ENCODE data around the gene WAPL.

The WAPL gene

GRCh38 chr10:86556933-86557649, 35.5 kb upstream of the WAPL start:
- Histone ChIP-seq H3K36me3 (ENCODE audit: control insufficient read depth, insufficient read depth, low read length) (no peaks in the 10 kb centered on the region), H3K18ac (ENCODE audit: low read length) (no peak overlapping the region), H3K79me2 (ENCODE audit: control insufficient read depth, insufficient read depth, low read length) (no peaks in the 10 kb centered on the region), H3K56ac (ENCODE audit: low read length) (no peak overlapping the region), H3K4me3 (ENCODE audit: low read length) (no peak overlapping the region), H2AK5ac (ENCODE audit: low read length) (no peak overlapping the region), H2BK5ac (ENCODE audit: low read length) (no peak overlapping the region), H3K9ac (ENCODE audit: low read length) (no peak overlapping the region), H4K5ac (ENCODE audit: low read length) (no peak overlapping the region), H2BK120ac (ENCODE audit: low read depth, low read length) (no peak overlapping the region), H3K27me3 (ENCODE audit: insufficient read depth, low read length, poor library complexity) (no peaks in the 10 kb centered on the region), H3K4me1 (ENCODE audit: control insufficient read depth, low read depth, low read length) (no peaks in the 10 kb centered on the region), H3K27ac (ENCODE audit: low read depth, low read length) (no peak overlapping the region), H2BK15ac (replicated peaks; ENCODE audit: low read depth) (no peak overlapping the region), H3K4ac (ENCODE audit: low read depth, low read length) (no peak overlapping the region), H3K23ac (ENCODE audit: low read length) (no peak overlapping the region), H3K79me1 (ENCODE audit: low read length) (no peaks in the 10 kb centered on the region), H4K8ac (ENCODE audit: low read depth, low read length) (no peak overlapping the region), H3K4me2 (ENCODE audit: low read length) (no peak overlapping the region)
- WGBS (ENCODE audit: extremely low coverage, insufficient coverage, low lambda C conversion rate): no CpG with 5 or more reads among the region's 15 CpGs
- DNase-seq: no peak

DNA sequence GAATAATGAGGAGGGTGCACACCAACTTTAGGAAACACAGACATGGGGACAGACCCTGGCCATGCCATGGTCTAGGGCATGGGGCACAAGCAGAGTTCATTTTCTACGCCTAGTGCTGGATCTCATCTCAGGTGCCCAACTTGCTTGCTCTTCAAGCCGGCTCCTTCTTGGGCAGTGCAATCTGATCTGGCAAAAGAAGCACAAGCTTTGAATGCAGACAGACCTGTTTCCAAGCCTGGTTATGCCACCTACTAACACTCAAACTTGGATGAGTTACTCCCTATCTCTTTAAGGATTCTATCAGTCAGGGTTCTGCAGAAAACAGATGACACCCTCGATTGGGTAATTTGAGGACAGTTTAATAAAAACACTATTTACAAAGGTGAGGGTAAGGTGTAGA, 34.9 kb upstream of the WAPL start:
- Histone ChIP-seq H3K56ac (ENCODE audit: low read length) (no peak overlapping the region), H3K36me3 (ENCODE audit: control insufficient read depth, insufficient read depth, low read length) (no peaks in the 10 kb centered on the region), H3K18ac (ENCODE audit: low read length) (no peak overlapping the region), H3K27me3 (ENCODE audit: insufficient read depth, low read length, poor library complexity) (no peaks in the 10 kb centered on the region), H2AK5ac (ENCODE audit: low read length) (no peak overlapping the region), H3K4me3 (ENCODE audit: low read length) (no peak overlapping the region), H2BK120ac (ENCODE audit: low read depth, low read length) (no peak overlapping the region), H2BK15ac (replicated peaks; ENCODE audit: low read depth) (no peak overlapping the region), H4K5ac (ENCODE audit: low read length) (no peak overlapping the region), H3K4me1 (ENCODE audit: control insufficient read depth, low read depth, low read length) (no peaks in the 10 kb centered on the region), H4K8ac (ENCODE audit: low read depth, low read length) (no peak overlapping the region), H3K79me2 (ENCODE audit: control insufficient read depth, insufficient read depth, low read length) (no peaks in the 10 kb centered on the region), H3K9ac (ENCODE audit: low read length) (no peak overlapping the region), H2BK5ac (ENCODE audit: low read length) (no peak overlapping the region), H3K4me2 (ENCODE audit: low read length) (no peak overlapping the region), H3K23ac (ENCODE audit: low read length) (no peak overlapping the region), H3K79me1 (ENCODE audit: low read length) (no peaks in the 10 kb centered on the region), H3K27ac (ENCODE audit: low read depth, low read length) (no peak overlapping the region), H3K4ac (ENCODE audit: low read depth, low read length) (no peak overlapping the region)
- DNase-seq: no peak
- WGBS (ENCODE audit: extremely low coverage, insufficient coverage, low lambda C conversion rate): no CpG with 5 or more reads among the region's 3 CpGs

DNA sequence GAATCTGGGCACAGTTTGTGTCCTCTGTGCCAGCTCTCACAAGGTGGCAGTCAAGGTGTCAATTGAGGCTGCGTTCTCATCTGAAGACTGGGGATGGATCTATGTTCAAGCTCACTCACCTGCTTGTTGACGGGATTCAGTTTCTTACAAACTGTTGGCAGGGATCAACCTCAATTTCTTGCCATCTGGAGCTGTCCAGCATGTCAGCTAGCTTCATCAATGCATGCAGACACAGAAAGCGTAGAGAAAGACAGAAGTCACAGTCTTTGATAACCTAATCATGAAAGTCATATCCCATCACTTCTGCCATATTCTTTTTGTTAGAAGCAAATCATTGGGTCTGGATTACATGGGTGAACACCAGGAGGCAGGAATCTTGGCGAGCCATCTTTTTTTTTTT, 32.0 kb upstream of the WAPL start:
- Histone ChIP-seq H2AK5ac (ENCODE audit: low read length) (no peak overlapping the region), H3K27me3 (ENCODE audit: insufficient read depth, low read length, poor library complexity) (no peaks in the 10 kb centered on the region), H3K4me1 (ENCODE audit: control insufficient read depth, low read depth, low read length) (no peaks in the 10 kb centered on the region), H3K56ac (ENCODE audit: low read length) (no peak overlapping the region), H2BK15ac (replicated peaks; ENCODE audit: low read depth) (no peak overlapping the region), H3K4me2 (ENCODE audit: low read length) (no peak overlapping the region), H3K4me3 (ENCODE audit: low read length) (no peak overlapping the region), H3K4ac (ENCODE audit: low read depth, low read length) (no peak overlapping the region), H3K27ac (ENCODE audit: low read depth, low read length) (no peak overlapping the region), H3K36me3 (ENCODE audit: control insufficient read depth, insufficient read depth, low read length) (no peaks in the 10 kb centered on the region), H4K5ac (ENCODE audit: low read length) (no peak overlapping the region), H3K9ac (ENCODE audit: low read length) (no peak overlapping the region), H2BK5ac (ENCODE audit: low read length) (no peak overlapping the region), H3K79me1 (ENCODE audit: low read length) (no peaks in the 10 kb centered on the region), H3K18ac (ENCODE audit: low read length) (no peak overlapping the region), H3K79me2 (ENCODE audit: control insufficient read depth, insufficient read depth, low read length) (no peaks in the 10 kb centered on the region), H3K23ac (ENCODE audit: low read length) (no peak overlapping the region), H4K8ac (ENCODE audit: low read depth, low read length) (no peak overlapping the region), H2BK120ac (ENCODE audit: low read depth, low read length) (no peak overlapping the region)
- DNase-seq: peak; percentile 9
- WGBS (ENCODE audit: extremely low coverage, insufficient coverage, low lambda C conversion rate): no CpG with 5 or more reads among the region's 4 CpGs

DNA sequence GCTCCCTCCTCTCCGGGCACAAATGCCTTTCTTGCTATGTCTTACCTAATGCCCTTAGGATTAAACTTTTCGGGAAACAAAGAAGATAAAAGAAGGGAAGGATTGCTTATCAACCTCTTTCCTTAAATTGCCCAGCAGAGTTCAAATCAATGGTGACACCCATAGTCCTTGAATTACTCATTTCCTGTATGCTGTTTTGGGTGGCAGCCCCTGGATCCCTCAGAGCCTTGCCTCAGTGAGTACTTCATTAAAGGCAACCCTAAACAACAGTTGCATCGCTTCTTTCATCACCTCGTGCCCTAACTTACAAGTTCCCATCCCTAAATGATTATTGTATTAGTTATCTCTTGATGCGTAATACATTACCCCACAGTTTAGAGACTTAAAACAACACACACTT, 31.6 kb upstream of the WAPL start:
- no peak for DNase-seq
- no CpG with 5 or more reads among the region's 5 CpGs for WGBS (ENCODE audit: extremely low coverage, insufficient coverage, low lambda C conversion rate)
- H3K4me3 ChIP-seq (ENCODE audit: low read length): no peak overlapping the region
- no peak overlapping the region for H3K27ac ChIP-seq (ENCODE audit: low read depth, low read length)
- H3K4ac ChIP-seq (ENCODE audit: low read depth, low read length): no peak overlapping the region
- no peak overlapping the region for H3K23ac ChIP-seq (ENCODE audit: low read length)
- no peak overlapping the region for H3K18ac ChIP-seq (ENCODE audit: low read length)
- H3K36me3 ChIP-seq (ENCODE audit: control insufficient read depth, insufficient read depth, low read length): no peaks in the 10 kb centered on the region
- H2BK120ac ChIP-seq (ENCODE audit: low read depth, low read length): no peak overlapping the region
- H3K56ac ChIP-seq (ENCODE audit: low read length): no peak overlapping the region
- H3K4me1 ChIP-seq (ENCODE audit: control insufficient read depth, low read depth, low read length): no peaks in the 10 kb centered on the region
- no peaks in the 10 kb centered on the region for H3K27me3 ChIP-seq (ENCODE audit: insufficient read depth, low read length, poor library complexity)
- H3K9ac ChIP-seq (ENCODE audit: low read length): no peak overlapping the region
- H2BK15ac ChIP-seq (replicated peaks; ENCODE audit: low read depth): no peak overlapping the region
- H4K5ac ChIP-seq (ENCODE audit: low read length): no peak overlapping the region
- no peak overlapping the region for H2AK5ac ChIP-seq (ENCODE audit: low read length)
- no peak overlapping the region for H3K4me2 ChIP-seq (ENCODE audit: low read length)
- no peaks in the 10 kb centered on the region for H3K79me2 ChIP-seq (ENCODE audit: control insufficient read depth, insufficient read depth, low read length)
- no peak overlapping the region for H2BK5ac ChIP-seq (ENCODE audit: low read length)
- no peaks in the 10 kb centered on the region for H3K79me1 ChIP-seq (ENCODE audit: low read length)
- no peak overlapping the region for H4K8ac ChIP-seq (ENCODE audit: low read depth, low read length)

DNA sequence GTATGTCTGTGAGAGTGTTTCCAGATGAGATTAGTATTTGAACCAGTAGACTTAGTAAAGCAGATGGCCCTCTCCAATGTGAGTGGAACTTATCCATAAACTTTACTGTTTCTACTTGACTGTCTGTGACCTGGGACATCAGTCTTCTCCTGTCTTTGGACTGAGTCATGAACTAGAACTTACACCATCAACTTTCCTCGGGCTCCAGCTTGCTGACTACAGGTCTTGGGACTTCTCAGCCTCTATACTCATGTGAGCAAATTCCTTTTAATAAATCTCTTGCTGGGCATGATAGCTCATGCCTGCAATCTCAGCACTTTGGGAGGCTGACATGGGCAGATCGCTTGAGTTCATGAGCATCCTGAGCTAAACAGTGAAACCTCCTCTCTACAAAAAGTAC, 25.7 kb upstream of the WAPL start:
- no peaks in the 10 kb centered on the region for H3K79me1 ChIP-seq (ENCODE audit: low read length)
- H3K4me1 ChIP-seq (ENCODE audit: control insufficient read depth, low read depth, low read length): no peaks in the 10 kb centered on the region
- no peaks in the 10 kb centered on the region for H3K27me3 ChIP-seq (ENCODE audit: insufficient read depth, low read length, poor library complexity)
- no peak overlapping the region for H2AK5ac ChIP-seq (ENCODE audit: low read length)
- H4K8ac ChIP-seq (ENCODE audit: low read depth, low read length): no peak overlapping the region
- no peak overlapping the region for H2BK120ac ChIP-seq (ENCODE audit: low read depth, low read length)
- no peak overlapping the region for H4K5ac ChIP-seq (ENCODE audit: low read length)
- no peak overlapping the region for H3K27ac ChIP-seq (ENCODE audit: low read depth, low read length)
- no peaks in the 10 kb centered on the region for H3K79me2 ChIP-seq (ENCODE audit: control insufficient read depth, insufficient read depth, low read length)
- H3K56ac ChIP-seq (ENCODE audit: low read length): no peak overlapping the region
- H2BK5ac ChIP-seq (ENCODE audit: low read length): no peak overlapping the region
- no peak overlapping the region for H3K4me2 ChIP-seq (ENCODE audit: low read length)
- no peak overlapping the region for H3K4me3 ChIP-seq (ENCODE audit: low read length)
- H3K18ac ChIP-seq (ENCODE audit: low read length): no peak overlapping the region
- WGBS (ENCODE audit: extremely low coverage, insufficient coverage, low lambda C conversion rate): no CpG with 5 or more reads among the region's 2 CpGs
- no peak for DNase-seq
- H3K23ac ChIP-seq (ENCODE audit: low read length): no peak overlapping the region
- no peaks in the 10 kb centered on the region for H3K36me3 ChIP-seq (ENCODE audit: control insufficient read depth, insufficient read depth, low read length)
- H3K9ac ChIP-seq (ENCODE audit: low read length): no peak overlapping the region
- no peak overlapping the region for H3K4ac ChIP-seq (ENCODE audit: low read depth, low read length)
- no peak overlapping the region for H2BK15ac ChIP-seq (replicated peaks; ENCODE audit: low read depth)

GRCh38 chr10:86545101-86545500, 23.5 kb upstream of the WAPL start:
- Histone ChIP-seq H3K18ac (ENCODE audit: low read length) (no peak overlapping the region), H3K4me2 (ENCODE audit: low read length) (no peak overlapping the region), H2BK120ac (ENCODE audit: low read depth, low read length) (no peak overlapping the region), H3K79me2 (ENCODE audit: control insufficient read depth, insufficient read depth, low read length) (no peaks in the 10 kb centered on the region), H3K79me1 (ENCODE audit: low read length) (no peaks in the 10 kb centered on the region), H3K4me3 (ENCODE audit: low read length) (no peak overlapping the region), H4K5ac (ENCODE audit: low read length) (no peak overlapping the region), H3K4ac (ENCODE audit: low read depth, low read length) (no peak overlapping the region), H3K27me3 (ENCODE audit: insufficient read depth, low read length, poor library complexity) (no peaks in the 10 kb centered on the region), H2AK5ac (ENCODE audit: low read length) (no peak overlapping the region), H2BK5ac (ENCODE audit: low read length) (no peak overlapping the region), H4K8ac (ENCODE audit: low read depth, low read length) (no peak overlapping the region), H3K36me3 (ENCODE audit: control insufficient read depth, insufficient read depth, low read length) (no peaks in the 10 kb centered on the region), H3K9ac (ENCODE audit: low read length) (no peak overlapping the region), H2BK15ac (replicated peaks; ENCODE audit: low read depth) (no peak overlapping the region), H3K56ac (ENCODE audit: low read length) (no peak overlapping the region), H3K27ac (ENCODE audit: low read depth, low read length) (no peak overlapping the region), H3K4me1 (ENCODE audit: control insufficient read depth, low read depth, low read length) (no peaks in the 10 kb centered on the region), H3K23ac (ENCODE audit: low read length) (no peak overlapping the region)
- no CpG with 5 or more reads among the region's 4 CpGs for WGBS (ENCODE audit: extremely low coverage, insufficient coverage, low lambda C conversion rate)
- no peak for DNase-seq

Measured in mesendoderm (in vitro differentiated cells).